Right lobe of liver (tissue), 6 donors: ENCODE results near the gene PLEKHO1. TPM values are rescaled to one million over a fixed set of nuclear protein-coding genes. Genes with fewer than 3 reads are reported as not detected.
A peak's percentile ranks its signal among the peaks of the same experiment; 100 is the strongest.

Source experiments
- ATAC-seq, 4 donors: fragments of 200-7000 bp; cut with Tn5 transposase; one replicate each; pipeline ENCODE4 v1.9.1; 2020; ENCODE audit warnings: mild to moderate bottlenecking in 4 of 4, moderate library complexity in 4 of 4
- DNase-seq, 3 donors: peaks; one replicate each; pipeline ENCODE4 v3.0.0-alpha.2; 2020
- H3K27ac ChIP-seq, 3 donors: fragments of 200-600 bp; one replicate each; pipeline ENCODE4 v1.8.0; 2022
- H3K27me3 ChIP-seq, 2 donors: fragments of 200-600 bp; one replicate each; pipeline ENCODE4 v1.8.0; 2022
- H3K36me3 ChIP-seq, 4 donors: fragments of 200-600 bp; sonication (generic) in 1 of 4; one replicate each; pipeline versions ENCODE4 v1.5.1 to v1.8.0; 2017 to 2022; ENCODE audit warnings: control low read depth in 1 of 4
- H3K4me1 ChIP-seq, 4 donors: fragments of 200-600 bp; sonication (generic) in 1 of 4; one replicate each; pipeline versions ENCODE4 v1.5.1 to v1.8.0; 2017 to 2022; ENCODE audit warnings: control low read depth in 1 of 4
- H3K4me3 ChIP-seq, 3 donors: fragments of 200-600 bp; one replicate each; pipeline ENCODE4 v1.8.0; 2022
- H3K9me3 ChIP-seq, 4 donors: fragments of 200-600 bp; sonication (generic) in 1 of 4; one replicate each; pipeline versions ENCODE4 v1.5.1 to v1.8.0; 2017 to 2022; ENCODE audit warnings: control low read depth in 1 of 4
- POLR2A ChIP-seq: fragments of 450-650 bp; IDR thresholded peaks from one replicate; pipeline ENCODE4 v1.6.1; 2017; ENCODE audit warnings: antibody characterized with exemption, mild to moderate bottlenecking
- WGBS: methylation state at CpG from one replicate; pipeline ENCODE4 v1.1.6; 2018; ENCODE audit warnings: low coverage, low lambda C conversion rate; ENCODE audit not compliant: insufficient coverage; ENCODE audit errors: missing lambda C conversion rate; 5-methylcytosine and 5-hydroxymethylcytosine counted together
- intact Hi-C, 2 donors: fragments of 100-400 bp; cut with DNase I; formaldehyde crosslinking; loops; one replicate each; pipeline versions ENCODE4 v1.11.2 to v1.14.1; 2022
- total RNA-seq, 6 experiments: library from RNA; depleted of rRNA in 2 of 6; stranded (reverse); fragments of >200 nt in 2 of 6; fragmentation: NEBNext Ultra II Directional in 3 of 6; extraction: Animal tissue kit (Norgen Biotek cat#: 25700) in 3 of 6; gene quantifications; one replicate each; pipeline versions ENCODE4 v1.1.0 to v1.2.4, GENCODE V29; 2016 to 2023
- TF ChIP-seq, protein P1 (sequence below), 4 donors: fragments of 200-600 bp in 3 of 4; fragments of 450-650 bp in 1 of 4; IDR thresholded peaks; one replicate each; pipeline versions ENCODE4 v1.5.1 to v1.8.0; 2016 to 2022; ENCODE audit warnings: antibody characterized with exemption in 4 of 4, mild to moderate bottlenecking in 2 of 4
- donor health status: DM: no; HTN: yes; CAD: no.
- donor health status: DM: no; HTN: no; CAD: no.
- donor health status: DM: no; HTN: no; CAD: no.
- donor health status: DM: no; HTN: yes; CAD: no.
- donor health status: DM: no; HTN: yes; CAD: no.

Gene PLEKHO1
- total RNA-seq, 6 experiments from 2014 or later: 3.4 to 11.7 (median 5.3) TPM

DNA sequence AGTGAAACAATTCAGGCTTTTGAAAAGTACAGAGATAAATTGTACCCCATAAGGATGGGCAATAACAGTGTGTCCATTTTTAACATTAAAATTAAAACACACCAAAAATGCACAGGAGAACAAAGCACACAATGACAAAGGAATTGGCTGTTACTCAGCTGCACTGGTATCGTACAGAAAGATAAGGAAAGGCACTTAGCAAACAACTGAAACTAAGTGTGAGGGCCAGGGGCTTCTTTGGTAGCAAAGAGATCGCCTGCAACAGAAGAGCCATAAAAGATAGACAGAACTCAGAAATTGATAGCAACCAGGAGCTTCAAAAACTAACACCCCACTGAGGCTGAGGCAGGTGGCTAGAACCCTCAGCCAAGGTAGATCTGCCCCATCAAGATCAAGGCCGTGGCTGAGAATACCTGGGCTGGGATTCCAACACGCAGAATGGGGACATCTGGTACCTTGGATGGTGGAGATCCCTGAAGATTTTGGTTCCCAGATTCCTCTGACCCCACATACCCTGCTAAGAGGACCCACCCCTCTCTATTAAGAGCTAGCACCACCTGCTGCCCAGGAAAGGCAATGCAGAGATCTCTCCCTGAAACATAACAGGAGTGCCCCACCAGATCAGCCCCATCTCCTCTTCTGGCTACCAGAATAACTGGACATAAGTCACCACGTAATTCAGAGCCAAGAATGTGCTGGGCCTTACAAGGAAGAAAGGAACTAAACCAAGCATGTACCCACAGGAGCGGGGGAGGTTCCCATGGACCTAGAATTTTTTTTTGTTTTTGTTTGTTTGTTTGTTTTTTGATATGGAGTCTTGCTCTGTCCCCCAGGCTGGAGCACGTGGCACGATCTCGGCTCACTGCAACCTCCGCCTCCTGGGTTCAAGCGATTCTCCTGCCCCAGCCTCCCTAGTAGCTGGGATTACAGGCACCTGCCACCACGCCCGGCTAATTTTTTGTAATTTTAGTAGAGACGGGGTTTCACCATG lies 16.2 kb downstream of the PLEKHO1 start:
- H3K4me3 ChIP-seq: no peak overlapping the region
- DNase-seq (peak in 1 of 3 donors; percentile 41), ATAC-seq (peak; percentile 43 to 58 (median 50))
- no peaks in the 10 kb centered on the region for H3K36me3 ChIP-seq
- TF ChIP-seq, protein P1, sequence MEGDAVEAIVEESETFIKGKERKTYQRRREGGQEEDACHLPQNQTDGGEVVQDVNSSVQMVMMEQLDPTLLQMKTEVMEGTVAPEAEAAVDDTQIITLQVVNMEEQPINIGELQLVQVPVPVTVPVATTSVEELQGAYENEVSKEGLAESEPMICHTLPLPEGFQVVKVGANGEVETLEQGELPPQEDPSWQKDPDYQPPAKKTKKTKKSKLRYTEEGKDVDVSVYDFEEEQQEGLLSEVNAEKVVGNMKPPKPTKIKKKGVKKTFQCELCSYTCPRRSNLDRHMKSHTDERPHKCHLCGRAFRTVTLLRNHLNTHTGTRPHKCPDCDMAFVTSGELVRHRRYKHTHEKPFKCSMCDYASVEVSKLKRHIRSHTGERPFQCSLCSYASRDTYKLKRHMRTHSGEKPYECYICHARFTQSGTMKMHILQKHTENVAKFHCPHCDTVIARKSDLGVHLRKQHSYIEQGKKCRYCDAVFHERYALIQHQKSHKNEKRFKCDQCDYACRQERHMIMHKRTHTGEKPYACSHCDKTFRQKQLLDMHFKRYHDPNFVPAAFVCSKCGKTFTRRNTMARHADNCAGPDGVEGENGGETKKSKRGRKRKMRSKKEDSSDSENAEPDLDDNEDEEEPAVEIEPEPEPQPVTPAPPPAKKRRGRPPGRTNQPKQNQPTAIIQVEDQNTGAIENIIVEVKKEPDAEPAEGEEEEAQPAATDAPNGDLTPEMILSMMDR (IDR thresholded peaks at IDR 0.05): peak; percentile 45 to 55 (median 46)
- TF ChIP-seq POLR2A: no peak
- H3K27ac ChIP-seq: no peak overlapping the region
- no peaks in the 10 kb centered on the region for H3K4me1 ChIP-seq
- intact Hi-C loops: loop anchor here (10.0 kb wide), 1 partner anchor 91 kb away; no protein-coding TSS in a partner anchor
- H3K27me3 ChIP-seq: no peaks in the 10 kb centered on the region
- no peaks in the 10 kb centered on the region for H3K9me3 ChIP-seq
- WGBS: 54% methylated on average over 12 of the region's 14 CpGs

DNA sequence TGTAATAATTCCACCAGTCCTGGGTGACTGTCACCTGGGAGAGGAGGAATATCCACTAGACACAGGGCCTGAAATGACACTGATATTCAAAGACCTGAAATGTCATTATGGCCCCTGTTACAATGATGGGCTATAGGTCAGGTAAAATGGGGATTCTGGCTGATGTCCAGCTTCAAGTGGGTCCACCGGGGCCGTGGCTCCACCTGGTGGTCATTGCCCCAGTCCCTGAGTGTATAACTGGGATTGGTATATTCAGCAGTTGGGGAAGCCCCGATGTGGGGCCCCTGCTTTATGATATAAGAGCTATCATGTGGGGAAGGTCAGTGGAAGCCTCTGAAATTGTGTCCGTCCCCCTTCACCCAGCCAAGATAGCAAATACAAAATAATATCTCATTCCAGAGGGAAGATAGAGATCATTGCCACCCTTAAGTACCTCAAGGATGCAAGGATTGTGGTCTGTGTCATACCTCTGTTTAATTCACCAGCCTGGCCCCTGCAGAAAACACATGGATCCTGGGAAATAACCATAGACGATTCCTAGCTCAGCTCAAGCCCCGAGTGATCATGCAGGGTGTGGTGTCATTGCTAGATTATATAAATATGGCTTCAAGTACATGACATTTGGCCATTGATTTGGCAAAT lies 19.4 kb downstream of the PLEKHO1 start:
- no peaks in the 10 kb centered on the region for H3K27me3 ChIP-seq
- no peaks in the 10 kb centered on the region for H3K36me3 ChIP-seq
- no peak overlapping the region for H3K4me3 ChIP-seq
- H3K4me1 ChIP-seq: peaks cover 0 to 5% (median 0%) of the 10 kb centered on the region in 4 donors
- 6% methylated on average over 6 of the region's 6 CpGs for WGBS
- peak; percentile 65 to 69 (median 66) for DNase-seq
- ATAC-seq: peak; percentile 67 to 81 (median 76)
- no peak for TF ChIP-seq POLR2A
- TF ChIP-seq, protein P1 (IDR thresholded peaks at IDR 0.05): peak; percentile 70 to 82 (median 72)
- H3K27ac ChIP-seq: no peak overlapping the region
- intact Hi-C loops: loop anchor here (10.0 kb wide), 1 partner anchor 94 kb away; no protein-coding TSS in a partner anchor
- no peaks in the 10 kb centered on the region for H3K9me3 ChIP-seq

DNA sequence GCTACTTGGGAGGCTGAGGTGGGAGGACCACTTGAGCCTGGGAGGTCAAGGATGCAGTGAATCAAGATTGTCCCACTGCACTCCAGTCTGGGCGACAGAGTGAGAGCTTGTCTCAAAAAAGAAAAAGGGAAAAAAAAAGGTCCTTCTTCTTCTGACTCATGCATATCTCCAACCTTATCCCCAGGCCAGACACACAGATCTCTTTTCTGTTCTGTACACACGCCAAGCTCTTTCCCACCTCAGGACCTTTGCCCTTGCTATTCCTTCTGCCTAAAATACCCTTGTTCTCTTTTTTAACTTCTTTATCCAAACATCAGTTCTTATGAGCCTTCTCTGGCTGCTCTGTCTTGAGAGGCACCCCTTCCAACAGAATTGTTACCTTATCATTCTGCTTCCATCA lies 22.1 kb downstream of the PLEKHO1 start:
- WGBS: 56% methylated on average over 1 of the region's 2 CpGs
- TF ChIP-seq POLR2A: no peak
- TF ChIP-seq, protein P1 (IDR thresholded peaks at IDR 0.05): no peak
- no peaks in the 10 kb centered on the region for H3K9me3 ChIP-seq
- no peaks in the 10 kb centered on the region for H3K36me3 ChIP-seq
- H3K4me1 ChIP-seq: peaks cover 0 to 5% (median 0%) of the 10 kb centered on the region in 4 donors
- DNase-seq: no peak
- intact Hi-C loops: no loop called here
- no peaks in the 10 kb centered on the region for H3K27me3 ChIP-seq
- no peak for ATAC-seq
- no peak overlapping the region for H3K27ac ChIP-seq
- no peak overlapping the region for H3K4me3 ChIP-seq

DNA sequence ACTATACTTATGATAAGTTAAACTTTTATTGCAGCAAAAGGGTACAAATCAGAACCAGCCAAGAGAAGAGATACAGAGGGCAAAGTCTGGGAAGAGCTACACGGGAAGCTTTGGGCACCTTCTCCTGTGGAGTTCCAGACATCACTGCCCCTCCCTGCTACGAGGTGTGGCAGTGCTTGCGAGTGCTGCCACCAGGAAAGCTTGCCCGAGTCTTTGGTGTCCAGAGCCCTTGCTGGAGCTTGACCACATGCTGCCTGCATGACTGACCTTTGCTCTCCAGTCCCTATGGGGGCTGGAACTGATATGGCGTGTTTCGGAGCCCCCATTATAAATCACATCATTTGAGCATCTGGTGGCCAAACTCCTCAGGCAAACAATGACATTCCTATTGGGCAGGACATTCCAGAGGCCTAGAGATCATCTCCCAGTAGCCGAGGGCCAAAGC lies 23.4 kb downstream of the PLEKHO1 start:
- H3K4me3 ChIP-seq: no peak overlapping the region
- peak; percentile 35 to 57 (median 46) for ATAC-seq
- no peak overlapping the region for H3K27ac ChIP-seq
- WGBS: 34% methylated on average over 2 of the region's 7 CpGs
- no peaks in the 10 kb centered on the region for H3K27me3 ChIP-seq
- no peaks in the 10 kb centered on the region for H3K9me3 ChIP-seq
- DNase-seq: no peak
- H3K36me3 ChIP-seq: no peaks in the 10 kb centered on the region
- intact Hi-C loops: no loop called here
- H3K4me1 ChIP-seq: peaks cover 0 to 5% (median 0%) of the 10 kb centered on the region in 4 donors
- no peak for TF ChIP-seq POLR2A
- TF ChIP-seq, protein P1 (IDR thresholded peaks at IDR 0.05): no peak
